ENCODE measurements around the gene ZCRB1. TPM values are rescaled to one million over a fixed set of nuclear protein-coding genes. Genes with fewer than 3 reads are reported as not detected.
"Not testable (repeated sequence)": the region's sequence is repeated elsewhere in the genome, so short reads cannot be mapped to it uniquely, and the experiment has no call there.

ZCRB1 gene
- total RNA-seq, 4 donors from 2014 or later: 36.5 to 79.7 (median 45.9) TPM

DNA sequence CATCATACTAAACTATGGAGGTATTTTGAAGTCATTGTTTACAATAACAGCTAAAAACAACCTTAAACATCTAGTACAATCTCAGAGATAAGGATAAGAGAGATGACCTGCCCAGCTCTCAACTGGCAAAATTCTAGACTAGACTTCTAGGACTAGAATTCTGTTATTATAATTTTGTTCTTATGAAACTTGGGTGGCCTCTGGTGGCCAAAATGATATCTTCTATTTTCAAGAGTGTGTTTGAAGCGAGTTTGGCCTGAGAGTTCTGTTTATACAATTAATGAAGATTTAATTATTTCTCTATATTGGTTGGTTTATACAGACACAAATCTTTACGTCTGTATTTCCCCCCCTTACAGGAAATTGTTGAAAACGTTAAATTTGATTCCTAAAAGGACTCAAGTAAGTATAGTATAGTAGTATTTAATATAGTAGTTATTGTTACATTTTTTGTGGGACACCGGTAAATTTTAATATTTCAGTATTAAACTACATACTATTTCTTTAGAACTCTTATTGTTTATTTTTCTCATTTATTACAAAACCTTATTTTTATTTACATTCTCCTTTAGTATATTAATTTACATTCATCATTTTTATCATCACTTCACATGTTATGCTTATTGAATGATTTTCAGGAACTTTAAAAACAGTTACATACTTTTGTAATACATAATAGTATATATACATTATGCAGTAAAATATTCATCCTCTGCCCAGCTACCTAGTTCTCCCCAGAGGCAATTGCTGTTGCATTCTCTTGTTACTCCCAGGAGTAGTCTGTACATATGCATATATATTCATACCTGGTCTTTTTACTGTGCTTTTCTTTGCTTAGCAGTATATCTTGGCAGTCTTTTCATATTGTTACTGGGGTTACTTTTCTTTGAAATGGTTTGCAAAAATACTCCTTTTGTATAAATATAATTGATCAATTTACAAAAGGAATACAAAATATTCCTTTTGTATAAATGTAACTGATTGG lies 6.7 kb upstream of the ZCRB1 start:
- Histone ChIP-seq H3K4me3 (no peak overlapping the region), H3K36me3 (peaks cover 0 to 17% of the 10 kb centered on the region in 2 donors), H3K4me1 (peaks cover 2 to 39% (median 2%) of the 10 kb centered on the region in 3 donors), H3K27me3 (no peaks in the 10 kb centered on the region), H3K27ac (no peak overlapping the region), H3K9me3 (no peaks in the 10 kb centered on the region)
- ATAC-seq: no peak
- TF ChIP-seq, protein P1, sequence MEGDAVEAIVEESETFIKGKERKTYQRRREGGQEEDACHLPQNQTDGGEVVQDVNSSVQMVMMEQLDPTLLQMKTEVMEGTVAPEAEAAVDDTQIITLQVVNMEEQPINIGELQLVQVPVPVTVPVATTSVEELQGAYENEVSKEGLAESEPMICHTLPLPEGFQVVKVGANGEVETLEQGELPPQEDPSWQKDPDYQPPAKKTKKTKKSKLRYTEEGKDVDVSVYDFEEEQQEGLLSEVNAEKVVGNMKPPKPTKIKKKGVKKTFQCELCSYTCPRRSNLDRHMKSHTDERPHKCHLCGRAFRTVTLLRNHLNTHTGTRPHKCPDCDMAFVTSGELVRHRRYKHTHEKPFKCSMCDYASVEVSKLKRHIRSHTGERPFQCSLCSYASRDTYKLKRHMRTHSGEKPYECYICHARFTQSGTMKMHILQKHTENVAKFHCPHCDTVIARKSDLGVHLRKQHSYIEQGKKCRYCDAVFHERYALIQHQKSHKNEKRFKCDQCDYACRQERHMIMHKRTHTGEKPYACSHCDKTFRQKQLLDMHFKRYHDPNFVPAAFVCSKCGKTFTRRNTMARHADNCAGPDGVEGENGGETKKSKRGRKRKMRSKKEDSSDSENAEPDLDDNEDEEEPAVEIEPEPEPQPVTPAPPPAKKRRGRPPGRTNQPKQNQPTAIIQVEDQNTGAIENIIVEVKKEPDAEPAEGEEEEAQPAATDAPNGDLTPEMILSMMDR (IDR thresholded peaks at IDR 0.05): peak; percentile 56 to 68 (median 64)
- TF ChIP-seq POLR2A (IDR thresholded peaks at IDR 0.05): no peak
- WGBS, 2 donors (ENCODE audit: low coverage in 1 of 2): 25 to 34% methylated on average over 4 of the region's 4 CpGs

DNA sequence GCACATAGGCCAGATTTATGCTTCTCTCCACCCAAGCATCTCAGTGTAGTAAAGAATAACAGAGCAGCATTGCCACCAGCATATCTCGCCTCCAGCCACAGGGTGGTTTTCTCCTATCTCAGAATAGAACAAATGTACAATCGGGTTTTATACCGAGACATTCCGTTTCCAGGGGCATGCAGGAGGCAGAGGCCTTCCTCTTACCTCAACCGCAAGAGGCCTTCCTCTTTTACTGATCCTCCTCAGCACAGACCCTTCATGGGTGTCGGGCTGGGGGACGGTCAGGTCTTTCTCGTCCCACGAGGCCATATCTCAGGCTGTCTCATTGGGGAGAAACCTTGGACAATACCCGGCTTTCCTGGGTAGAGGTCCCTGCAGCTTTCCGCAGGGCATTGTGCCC lies 4.2 kb upstream of the ZCRB1 start:
- H3K27me3 ChIP-seq, H3K9me3 ChIP-seq, H3K36me3 ChIP-seq, H3K27ac ChIP-seq, H3K4me3 ChIP-seq, ATAC-seq: not testable (repeated sequence)
- H3K4me1 ChIP-seq: peaks cover 9 to 54% (median 12%) of the 10 kb centered on the region in 3 donors
- 86 to 89% methylated on average over 3 to 10 of the region's 11 CpGs for WGBS, 2 donors (ENCODE audit: low coverage in 1 of 2)

DNA sequence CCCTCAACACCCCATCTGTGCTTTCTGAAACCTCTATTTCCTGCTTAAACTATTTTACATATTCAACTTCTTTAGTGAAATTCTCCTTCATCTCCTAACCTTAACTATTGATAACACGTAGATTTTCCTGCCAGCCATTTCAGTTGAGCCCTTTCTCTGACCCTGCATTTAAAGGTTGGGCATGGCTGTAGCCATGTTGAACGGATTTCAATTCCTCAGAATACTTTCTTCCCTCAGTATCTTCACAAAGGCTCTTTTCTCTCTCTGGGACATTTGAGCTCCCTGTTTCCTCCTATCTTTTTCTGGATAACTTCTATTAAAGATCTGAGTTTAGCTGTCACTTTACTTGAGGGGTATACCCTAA lies 1.3 kb upstream of the ZCRB1 start:
- Histone ChIP-seq H3K4me1 (peaks cover 11 to 50% (median 12%) of the 10 kb centered on the region in 3 donors), H3K27ac (peak overlapping the region in 1 of 4 donors; percentile 87), H3K9me3 (no peaks in the 10 kb centered on the region), H3K27me3 (no peaks in the 10 kb centered on the region), H3K4me3 (peak overlapping the region; percentile 61 to 67), H3K36me3 (peaks cover 0 to 9% of the 10 kb centered on the region in 2 donors)
- ATAC-seq: no peak
- TF ChIP-seq EP300 (IDR thresholded peaks at IDR 0.05) (no peak), POLR2AphosphoS5 (IDR thresholded peaks at IDR 0.05) (no peak), POLR2A (IDR thresholded peaks at IDR 0.05) (no peak)
- TF ChIP-seq, protein P1 (IDR thresholded peaks at IDR 0.05): no peak
- WGBS, 2 donors (ENCODE audit: low coverage in 1 of 2): 39 to 43% methylated on average over 2 of the region's 2 CpGs

DNA sequence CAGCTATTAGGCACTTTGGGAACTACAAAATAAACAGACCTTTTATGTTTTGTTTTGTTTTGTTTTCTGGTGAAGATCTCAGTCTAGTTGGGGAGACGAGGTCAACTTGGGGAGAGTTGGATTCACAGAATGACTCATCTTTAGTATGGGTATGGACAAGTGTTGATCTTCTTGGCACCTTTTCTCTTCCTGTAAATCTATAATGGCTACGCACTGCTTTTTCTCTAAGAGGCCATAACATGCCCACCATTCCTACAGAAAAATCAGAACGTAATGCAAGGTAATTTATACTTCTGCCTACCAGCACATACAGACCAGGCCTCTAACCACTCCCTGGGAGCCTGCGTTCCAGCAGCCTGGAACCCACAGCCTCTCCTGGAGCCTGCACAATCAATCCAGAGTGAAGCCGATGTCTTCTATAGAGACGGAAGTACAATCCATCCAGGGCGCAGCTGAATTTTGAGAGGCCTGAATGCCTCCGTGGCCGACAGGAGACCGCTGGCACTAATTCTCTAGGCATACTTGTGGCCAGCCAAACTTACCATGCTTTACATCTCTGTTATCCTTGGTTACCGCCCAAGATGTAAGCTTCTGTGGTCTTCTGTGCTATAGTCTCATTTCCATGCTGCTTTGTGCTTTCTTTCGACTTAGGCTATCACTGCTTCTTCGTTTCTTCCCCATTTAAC lies 790 bp upstream of the ZCRB1 start:
- no peak for ATAC-seq
- Histone ChIP-seq H3K27me3 (no peaks in the 10 kb centered on the region), H3K9me3 (no peaks in the 10 kb centered on the region), H3K36me3 (peaks cover 0 to 9% of the 10 kb centered on the region in 2 donors), H3K4me1 (peaks cover 11 to 44% (median 12%) of the 10 kb centered on the region in 3 donors), H3K4me3 (peak overlapping the region; percentile 61 to 67), H3K27ac (peak overlapping the region; percentile 67 to 90 (median 88))
- 6 to 11% methylated on average over 12 to 13 of the region's 13 CpGs for WGBS, 2 donors (ENCODE audit: low coverage in 1 of 2)
- no peak for TF ChIP-seq EP300 (IDR thresholded peaks at IDR 0.05)
- TF ChIP-seq POLR2AphosphoS5 (IDR thresholded peaks at IDR 0.05): no peak
- TF ChIP-seq, protein P1 (IDR thresholded peaks at IDR 0.05): no peak
- no peak for TF ChIP-seq POLR2A (IDR thresholded peaks at IDR 0.05)

DNA sequence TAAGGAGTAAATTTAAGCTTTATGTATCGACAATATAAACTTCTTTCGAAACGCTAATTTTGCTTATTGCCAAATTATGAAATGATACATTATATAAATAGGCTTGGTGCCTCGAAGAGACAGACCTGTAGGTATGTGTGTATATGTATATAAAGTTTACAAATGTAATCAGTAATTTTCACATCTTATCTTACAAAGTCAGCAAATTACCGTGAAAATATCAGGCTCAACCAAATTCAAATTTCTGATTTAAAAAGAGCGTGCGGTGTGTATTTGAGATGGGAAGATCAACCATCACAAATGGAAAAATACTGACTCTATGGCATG lies 605 bp downstream of the ZCRB1 start:
- Histone ChIP-seq H3K9me3 (no peaks in the 10 kb centered on the region), H3K27ac (peak overlapping the region; percentile 67 to 90 (median 88)), H3K27me3 (no peaks in the 10 kb centered on the region), H3K4me3 (peak overlapping the region; percentile 61 to 67), H3K36me3 (peaks cover 0 to 23% of the 10 kb centered on the region in 2 donors), H3K4me1 (peaks cover 11 to 41% (median 12%) of the 10 kb centered on the region in 3 donors)
- TF ChIP-seq, protein P1 (IDR thresholded peaks at IDR 0.05): no peak
- TF ChIP-seq POLR2A (IDR thresholded peaks at IDR 0.05) (no peak), EP300 (IDR thresholded peaks at IDR 0.05) (no peak), POLR2AphosphoS5 (IDR thresholded peaks at IDR 0.05) (no peak)
- no peak for ATAC-seq
- WGBS, 2 donors (ENCODE audit: low coverage in 1 of 2): 31 to 32% methylated on average over 7 of the region's 7 CpGs
